ENCODE measurements around the gene ALKBH5.

The ALKBH5 gene

DNA sequence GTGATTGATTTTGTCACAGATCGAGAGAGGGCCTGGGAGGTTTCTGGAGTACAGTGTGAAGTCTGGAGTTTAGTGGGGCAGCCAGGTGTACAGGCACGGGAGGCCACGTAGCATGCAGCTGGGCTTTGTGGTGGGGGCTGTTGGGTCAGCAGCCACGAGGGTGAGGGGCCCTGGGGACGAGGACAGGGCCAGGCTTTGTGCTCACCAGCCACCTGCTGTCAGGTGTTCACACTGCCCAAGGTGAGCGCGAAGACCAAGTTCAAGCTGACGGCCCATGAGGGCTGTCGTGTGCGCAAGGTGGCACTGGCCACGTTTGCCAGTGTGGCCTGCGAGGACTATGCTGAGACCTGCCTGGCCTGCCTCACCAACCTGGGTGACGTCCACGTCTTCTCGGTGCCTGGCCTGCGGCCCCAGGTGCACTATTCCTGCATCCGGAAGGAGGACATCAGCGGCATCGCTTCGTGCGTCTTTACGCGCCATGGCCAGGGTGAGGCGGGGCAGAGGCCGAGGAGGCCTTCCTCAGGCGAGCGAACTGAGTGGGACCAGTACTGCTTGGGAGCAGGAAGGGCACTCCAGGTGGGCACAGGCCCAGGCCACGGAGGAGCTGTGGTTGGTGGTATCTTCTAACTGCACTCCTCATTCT, 57.7 kb downstream of the ALKBH5 start:
- TF ChIP-seq, protein P1, sequence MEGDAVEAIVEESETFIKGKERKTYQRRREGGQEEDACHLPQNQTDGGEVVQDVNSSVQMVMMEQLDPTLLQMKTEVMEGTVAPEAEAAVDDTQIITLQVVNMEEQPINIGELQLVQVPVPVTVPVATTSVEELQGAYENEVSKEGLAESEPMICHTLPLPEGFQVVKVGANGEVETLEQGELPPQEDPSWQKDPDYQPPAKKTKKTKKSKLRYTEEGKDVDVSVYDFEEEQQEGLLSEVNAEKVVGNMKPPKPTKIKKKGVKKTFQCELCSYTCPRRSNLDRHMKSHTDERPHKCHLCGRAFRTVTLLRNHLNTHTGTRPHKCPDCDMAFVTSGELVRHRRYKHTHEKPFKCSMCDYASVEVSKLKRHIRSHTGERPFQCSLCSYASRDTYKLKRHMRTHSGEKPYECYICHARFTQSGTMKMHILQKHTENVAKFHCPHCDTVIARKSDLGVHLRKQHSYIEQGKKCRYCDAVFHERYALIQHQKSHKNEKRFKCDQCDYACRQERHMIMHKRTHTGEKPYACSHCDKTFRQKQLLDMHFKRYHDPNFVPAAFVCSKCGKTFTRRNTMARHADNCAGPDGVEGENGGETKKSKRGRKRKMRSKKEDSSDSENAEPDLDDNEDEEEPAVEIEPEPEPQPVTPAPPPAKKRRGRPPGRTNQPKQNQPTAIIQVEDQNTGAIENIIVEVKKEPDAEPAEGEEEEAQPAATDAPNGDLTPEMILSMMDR (IDR thresholded peaks at IDR 0.05; ENCODE audit: low read length): no peak
- TF ChIP-seq EZH2 (IDR thresholded peaks at IDR 0.05; ENCODE audit: borderline replicate concordance, low read length): no peak
- no peak overlapping the region for H2AFZ ChIP-seq (ENCODE audit: low read length)
- no peak overlapping the region for H3K27ac ChIP-seq (ENCODE audit: low read depth, low read length, poor library complexity, severe bottlenecking)
- H3K9me3 ChIP-seq (ENCODE audit: low read length): no peaks in the 10 kb centered on the region
- no peaks in the 10 kb centered on the region for H3F3A ChIP-seq (ENCODE audit: insufficient read depth, low read length)
- peaks cover 16% of the 10 kb centered on the region for H3K36me3 ChIP-seq (ENCODE audit: insufficient read depth, low read length)
- no peaks in the 10 kb centered on the region for H3K27me3 ChIP-seq (ENCODE audit: insufficient read depth, low read length)
- no peak overlapping the region for H3K9ac ChIP-seq (ENCODE audit: low read length)
- no peak overlapping the region for H3K4me3 ChIP-seq (ENCODE audit: low read depth, low read length, poor library complexity, severe bottlenecking)
- no peak overlapping the region for H3K4me2 ChIP-seq (ENCODE audit: low read length)
- no peaks in the 10 kb centered on the region for H3K4me1 ChIP-seq (ENCODE audit: insufficient read depth, low read length, severe bottlenecking)
- no peaks in the 10 kb centered on the region for H3K79me2 ChIP-seq (ENCODE audit: insufficient read depth, low read length)
- no peaks in the 10 kb centered on the region for H4K20me1 ChIP-seq (ENCODE audit: insufficient read depth, low read length)
- H3K9me2 ChIP-seq (ENCODE audit: low read depth, low read length): no peaks in the 10 kb centered on the region

DNA sequence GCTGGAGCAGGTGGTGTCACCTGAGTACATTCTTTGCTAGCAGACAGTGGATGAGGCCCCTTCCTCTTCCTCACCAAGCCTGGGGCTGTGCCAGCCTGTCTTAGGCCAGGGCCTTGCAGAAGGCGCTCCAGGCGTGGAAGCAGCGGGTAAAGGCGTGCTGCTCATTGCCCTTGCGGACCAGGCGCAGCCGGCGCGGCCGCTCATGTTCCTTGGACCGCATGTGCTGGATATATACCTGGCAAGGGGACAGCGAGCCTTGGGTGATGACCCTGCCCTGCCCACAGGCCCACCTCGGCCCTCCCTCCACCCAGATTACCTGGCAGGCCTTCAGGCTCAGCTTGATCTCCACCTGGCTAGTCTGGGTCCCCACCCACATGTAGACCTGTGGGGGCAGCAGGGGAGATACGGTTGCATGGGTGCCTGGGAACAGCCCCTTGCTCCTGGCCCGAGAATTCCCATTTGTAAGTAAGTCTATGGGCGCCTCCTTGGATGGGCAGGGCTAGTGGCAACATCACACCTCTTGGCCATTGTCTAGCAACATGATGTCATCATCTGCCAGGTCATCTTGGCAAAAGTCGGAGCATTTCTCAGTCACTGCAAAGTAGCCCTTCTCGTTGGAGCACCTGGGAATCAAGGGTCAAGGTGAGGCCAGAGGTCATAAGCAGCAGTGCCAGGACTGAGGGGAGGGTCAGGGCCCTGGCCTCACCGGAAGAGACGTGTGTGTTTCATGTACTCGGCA, 61.6 kb downstream of the ALKBH5 start:
- H3K4me1 ChIP-seq (ENCODE audit: insufficient read depth, low read length, severe bottlenecking): no peaks in the 10 kb centered on the region
- H2AFZ ChIP-seq (ENCODE audit: low read length): no peak overlapping the region
- peaks cover 42% of the 10 kb centered on the region for H3K36me3 ChIP-seq (ENCODE audit: insufficient read depth, low read length)
- no peaks in the 10 kb centered on the region for H3K9me3 ChIP-seq (ENCODE audit: low read length)
- no peaks in the 10 kb centered on the region for H4K20me1 ChIP-seq (ENCODE audit: insufficient read depth, low read length)
- TF ChIP-seq EZH2 (IDR thresholded peaks at IDR 0.05; ENCODE audit: borderline replicate concordance, low read length): no peak
- TF ChIP-seq, protein P1 (IDR thresholded peaks at IDR 0.05; ENCODE audit: low read length): no peak
- H3K4me3 ChIP-seq (ENCODE audit: low read depth, low read length, poor library complexity, severe bottlenecking): no peak overlapping the region
- H3K9me2 ChIP-seq (ENCODE audit: low read depth, low read length): no peaks in the 10 kb centered on the region
- no peaks in the 10 kb centered on the region for H3F3A ChIP-seq (ENCODE audit: insufficient read depth, low read length)
- H3K27ac ChIP-seq (ENCODE audit: low read depth, low read length, poor library complexity, severe bottlenecking): no peak overlapping the region
- H3K4me2 ChIP-seq (ENCODE audit: low read length): no peak overlapping the region
- no peaks in the 10 kb centered on the region for H3K27me3 ChIP-seq (ENCODE audit: insufficient read depth, low read length)
- no peaks in the 10 kb centered on the region for H3K79me2 ChIP-seq (ENCODE audit: insufficient read depth, low read length)
- no peak overlapping the region for H3K9ac ChIP-seq (ENCODE audit: low read length)

DNA sequence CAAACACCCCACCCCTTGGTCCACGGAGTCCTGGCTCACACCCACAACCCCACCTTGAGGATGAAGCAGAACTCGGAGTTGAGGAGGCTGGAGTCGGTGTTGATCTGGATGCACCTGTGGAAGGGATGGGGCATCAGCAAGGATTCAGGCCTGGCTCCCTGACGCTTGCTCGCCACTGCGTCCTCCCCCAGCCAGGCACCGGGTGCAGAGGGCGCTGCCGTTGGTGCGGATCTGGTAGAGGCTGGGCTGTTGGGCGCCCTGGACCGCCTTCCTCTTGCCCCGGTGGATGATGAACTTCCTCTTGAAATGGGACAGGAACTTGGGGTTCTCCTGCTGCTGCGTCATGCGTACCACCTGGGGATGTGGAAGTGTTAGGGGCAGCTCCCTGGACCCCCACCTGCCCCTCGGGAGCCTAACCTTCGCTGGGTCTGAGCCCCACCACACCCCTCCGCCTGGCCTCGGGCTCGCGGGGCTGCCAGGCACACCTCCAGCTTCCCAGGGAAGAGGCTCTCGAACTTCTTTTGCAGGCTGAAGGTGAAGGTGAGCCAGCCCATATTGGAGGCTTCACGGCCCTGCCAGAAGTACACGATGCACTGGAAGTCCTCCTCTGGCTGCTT, 62.6 kb downstream of the ALKBH5 start:
- no peak overlapping the region for H3K4me2 ChIP-seq (ENCODE audit: low read length)
- H3K79me2 ChIP-seq (ENCODE audit: insufficient read depth, low read length): no peaks in the 10 kb centered on the region
- no peaks in the 10 kb centered on the region for H4K20me1 ChIP-seq (ENCODE audit: insufficient read depth, low read length)
- H3K36me3 ChIP-seq (ENCODE audit: insufficient read depth, low read length): peaks cover 52% of the 10 kb centered on the region
- no peaks in the 10 kb centered on the region for H3K9me2 ChIP-seq (ENCODE audit: low read depth, low read length)
- no peak overlapping the region for H3K9ac ChIP-seq (ENCODE audit: low read length)
- H3K4me3 ChIP-seq (ENCODE audit: low read depth, low read length, poor library complexity, severe bottlenecking): no peak overlapping the region
- H2AFZ ChIP-seq (ENCODE audit: low read length): no peak overlapping the region
- no peaks in the 10 kb centered on the region for H3F3A ChIP-seq (ENCODE audit: insufficient read depth, low read length)
- no peak overlapping the region for H3K27ac ChIP-seq (ENCODE audit: low read depth, low read length, poor library complexity, severe bottlenecking)
- H3K27me3 ChIP-seq (ENCODE audit: insufficient read depth, low read length): no peaks in the 10 kb centered on the region
- H3K4me1 ChIP-seq (ENCODE audit: insufficient read depth, low read length, severe bottlenecking): no peaks in the 10 kb centered on the region
- H3K9me3 ChIP-seq (ENCODE audit: low read length): no peaks in the 10 kb centered on the region
- TF ChIP-seq, protein P1 (IDR thresholded peaks at IDR 0.05; ENCODE audit: low read length): no peak
- no peak for TF ChIP-seq EZH2 (IDR thresholded peaks at IDR 0.05; ENCODE audit: borderline replicate concordance, low read length)

Measured in OCI-LY1 (cell line).